Stomach (tissue), 9 donors: Measurements from ENCODE around the gene LRMDA. TPM values are rescaled to one million over a fixed set of nuclear protein-coding genes. Genes with fewer than 3 reads are reported as not detected.
A peak's percentile ranks its signal among the peaks of the same experiment; 100 is the strongest.

ENCODE experiments used
- DNase-seq, 2 donors: peaks; one replicate each; pipeline versions ENCODE4 v3.0.0 to v3.0.0-alpha.2; 2013 to 2019
- H3K27ac ChIP-seq, 5 donors: fragments of 200-600 bp in 4 of 5; sonication (generic) in 4 of 5; one replicate each; pipeline ENCODE4 v1.5.1; 2013 to 2019; ENCODE audit warnings: mild to moderate bottlenecking in 1 of 5, moderate library complexity in 1 of 5
- H3K27me3 ChIP-seq, 3 donors: fragments of 200-600 bp; sonication (generic); one replicate each; pipeline ENCODE4 v1.5.1; 2017 to 2019; ENCODE audit warnings: mixed run types in 1 of 3
- H3K36me3 ChIP-seq, 4 donors: fragments of 200-600 bp; sonication (generic); 1 replicate in 3 of 4; 2 replicates in 1 of 4; pipeline ENCODE4 v1.5.1; 2016 to 2019
- H3K4me1 ChIP-seq, 4 donors: fragments of 200-600 bp; sonication (generic); one replicate each; pipeline ENCODE4 v1.5.1; 2016 to 2019
- H3K4me3 ChIP-seq, 4 donors: fragments of 200-600 bp; sonication (generic) in 3 of 4; one replicate each; pipeline ENCODE4 v1.5.1; 2016 to 2019; ENCODE audit warnings: mild to moderate bottlenecking in 1 of 4
- H3K9me3 ChIP-seq, 4 donors: fragments of 200-600 bp; sonication (generic); one replicate each; pipeline ENCODE4 v1.5.1; 2016 to 2019
- CTCF ChIP-seq, 7 experiments: fragments of 450-650 bp in 4 of 7; fragments of 200-600 bp in 3 of 7; sonication (generic) in 3 of 7; IDR thresholded peaks; one replicate each; pipeline ENCODE4 v1.5.1; 2016 to 2019; ENCODE audit warnings: antibody characterized with exemption in 7 of 7, control low read depth in 2 of 7, mild to moderate bottlenecking in 1 of 7
- EP300 ChIP-seq: sonication (generic); formaldehyde crosslinking; IDR thresholded peaks from one replicate; pipeline ENCODE4 v1.6.1; 2017; ENCODE audit warnings: antibody characterized with exemption
- POLR2A ChIP-seq, 4 donors: fragments of 450-650 bp; IDR thresholded peaks; one replicate each; pipeline ENCODE4 v1.6.1; 2016; ENCODE audit warnings: antibody characterized with exemption in 4 of 4, control low read depth in 2 of 4, mild to moderate bottlenecking in 1 of 4, moderate library complexity in 1 of 4
- POLR2AphosphoS5 ChIP-seq, 3 donors: sonication (generic); formaldehyde crosslinking; IDR thresholded peaks; one replicate each; pipeline ENCODE4 v1.6.1; 2016; ENCODE audit warnings: antibody characterized with exemption in 3 of 3
- WGBS, 5 donors: extraction: QIAGEN DNeasy Blood & Tissue Kit in 3 of 5; methylation state at CpG; one replicate each; pipeline versions ENCODE4 v1.1.5 to v1.1.7; 2013 to 2018; 5-methylcytosine and 5-hydroxymethylcytosine counted together
- intact Hi-C: fragments of 100-400 bp; cut with DNase I; formaldehyde crosslinking; loops from one replicate; pipeline ENCODE4 v1.15.1; 2023; ENCODE audit warnings: low total_unique reads
- polyA plus RNA-seq, 3 donors: library from polyadenylated mRNA; stranded (reverse); fragments of 200-250 nt; gene quantifications; one replicate each; pipeline ENCODE4 v1.2.3, GENCODE V29; 2013
- total RNA-seq, 5 donors: library from RNA; depleted of rRNA; stranded (reverse); fragments of >200 nt; gene quantifications; one replicate each; pipeline versions ENCODE4 v1.1.0 to v1.2.3, GENCODE V29; 2014 to 2016
- donor health status: healthy with polysubstance abuse.
- donor health status: Bipolar disorder and iron deficiency.
- donor health status: healthy.

Gene LRMDA
- total and polyA plus RNA-seq, 8 donors = 1.3 to 30.2 (median 13.6) TPM; not detected in 1

- TF ChIP-seq POLR2A (IDR thresholded peaks at IDR 0.05) (no peak), EP300 (no peak), CTCF (IDR thresholded peaks at IDR 0.05) (no peak)
- Histone ChIP-seq H3K9me3 (no peaks in the 10 kb centered on the region), H3K27me3 (no peaks in the 10 kb centered on the region), H3K4me1 (peaks cover 7 to 34% (median 27%) of the 10 kb centered on the region in 4 donors), H3K27ac (no peak overlapping the region), H3K36me3 (no peaks in the 10 kb centered on the region), H3K4me3 (no peak overlapping the region)
- 50 to 66% (median 60%) methylated on average over 4 to 5 of the region's 5 CpGs for WGBS, 5 donors
- no peak for DNase-seq
- intact Hi-C loops = no loop called here
These were observed 1005.0 kb downstream of the LRMDA start for GRCh38 chr10:76436401-76436811.

- peak in 1 of 2 donors; percentile 59 for DNase-seq
- Histone ChIP-seq H3K4me3 (no peak overlapping the region), H3K9me3 (no peaks in the 10 kb centered on the region), H3K27ac (no peak overlapping the region), H3K27me3 (no peaks in the 10 kb centered on the region), H3K4me1 (peaks cover 7 to 28% (median 22%) of the 10 kb centered on the region in 4 donors), H3K36me3 (no peaks in the 10 kb centered on the region)
- intact Hi-C loops = no loop called here
- TF ChIP-seq POLR2A (IDR thresholded peaks at IDR 0.05) = no peak
- TF ChIP-seq CTCF (IDR thresholded peaks at IDR 0.05) = no peak
- TF ChIP-seq EP300 = no peak
- TF ChIP-seq POLR2AphosphoS5 (IDR thresholded peaks at IDR 0.05) = no peak
- 73 to 83% (median 79%) methylated on average over 1 of the region's 1 CpG for whole genome bisulfite sequencing, 5 donors
These were observed 1005.6 kb downstream of the LRMDA start for GRCh38 chr10:76436981-76437380.

DNA sequence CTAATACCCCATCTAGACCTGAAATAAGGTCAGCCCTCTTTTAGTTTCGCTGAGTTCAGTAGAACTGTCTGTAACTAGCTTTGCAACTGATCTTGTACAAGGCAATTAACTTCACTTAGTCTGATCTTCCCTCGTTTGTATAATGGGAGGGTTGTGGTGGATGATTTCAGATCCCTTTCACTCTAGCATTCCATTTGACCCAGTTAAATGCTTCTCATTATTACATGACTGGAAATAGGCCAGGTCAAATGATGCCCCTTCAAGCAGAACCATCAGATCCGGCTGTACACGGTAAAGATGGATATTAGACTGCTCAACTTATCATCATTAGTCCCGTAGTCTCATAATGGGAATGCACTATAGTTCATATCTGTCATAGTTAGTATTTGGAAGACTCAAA lies 1009.0 kb downstream of the LRMDA start:
- H3K4me3 ChIP-seq = no peak overlapping the region
- 91 to 95% (median 93%) methylated on average over 5 of the region's 5 CpGs for WGBS, 5 donors

GRCh38 chr10:76442113-76442512 lies 1010.7 kb downstream of the LRMDA start:
- WGBS, 5 donors = 93 to 96% (median 95%) methylated on average over 5 of the region's 5 CpGs
- intact Hi-C loops = no loop called here
- no peak overlapping the region for H3K27ac ChIP-seq
- no peaks in the 10 kb centered on the region for H3K27me3 ChIP-seq
- no peak for TF ChIP-seq POLR2AphosphoS5 (IDR thresholded peaks at IDR 0.05)
- TF ChIP-seq POLR2A (IDR thresholded peaks at IDR 0.05) = no peak
- no peak for TF ChIP-seq EP300
- no peak for TF ChIP-seq CTCF (IDR thresholded peaks at IDR 0.05)
- no peaks in the 10 kb centered on the region for H3K9me3 ChIP-seq
- peaks cover 0 to 16% (median 5%) of the 10 kb centered on the region in 4 donors for H3K4me1 ChIP-seq
- no peak overlapping the region for H3K4me3 ChIP-seq
- H3K36me3 ChIP-seq = no peaks in the 10 kb centered on the region
- DNase-seq = no peak

More for the DNA sequence above, 1009.0 kb downstream of the LRMDA start:
- Histone ChIP-seq H3K27me3 (no peaks in the 10 kb centered on the region), H3K9me3 (no peaks in the 10 kb centered on the region), H3K36me3 (no peaks in the 10 kb centered on the region), H3K27ac (no peak overlapping the region), H3K4me1 (peaks cover 3 to 25% (median 8%) of the 10 kb centered on the region in 4 donors)
- TF ChIP-seq POLR2A (IDR thresholded peaks at IDR 0.05) (no peak), CTCF (IDR thresholded peaks at IDR 0.05) (no peak), POLR2AphosphoS5 (IDR thresholded peaks at IDR 0.05) (no peak)
- intact Hi-C loops = no loop called here
- DNase-seq = no peak
